Ishikawa (cell line): Measurements from ENCODE around the gene SMYD3.

Source experiments
- CEBPB ChIP-seq: IDR thresholded peaks from 2 replicates; pipeline ENCODE4 v1.6.1; 2012
- EGR1 ChIP-seq: IDR thresholded peaks from 2 replicates; pipeline ENCODE4 v1.6.1; 2012
- EP300 ChIP-seq: IDR thresholded peaks from 2 replicates; pipeline ENCODE4 v1.6.1; 2012; ENCODE audit warnings: borderline replicate concordance
- FOXM1 ChIP-seq: IDR thresholded peaks from 2 replicates; pipeline ENCODE4 v1.6.1; 2012; ENCODE audit warnings: low read depth, borderline replicate concordance
- NFIC ChIP-seq: IDR thresholded peaks from 2 replicates; pipeline ENCODE4 v1.6.1; 2012
- RAD21 ChIP-seq: IDR thresholded peaks from 2 replicates; pipeline ENCODE4 v1.6.1; 2012; ENCODE audit warnings: low read depth
- TAF1 ChIP-seq: IDR thresholded peaks from 2 replicates; pipeline ENCODE4 v1.6.1; 2012; ENCODE audit warnings: low read depth, mild to moderate bottlenecking
- TCF12 ChIP-seq: IDR thresholded peaks from 2 replicates; pipeline ENCODE4 v1.6.1; 2012; ENCODE audit warnings: low read depth
- TEAD4 ChIP-seq: IDR thresholded peaks from 2 replicates; pipeline ENCODE4 v1.6.1; 2012
- YY1 ChIP-seq: IDR thresholded peaks from 2 replicates; pipeline ENCODE4 v1.6.1; 2012; ENCODE audit warnings: low read depth
- TF ChIP-seq, protein P1 (sequence below): IDR thresholded peaks from 2 replicates; pipeline ENCODE4 v1.6.1; 2012; ENCODE audit warnings: low read depth, mild to moderate bottlenecking
- TF ChIP-seq, protein P2 (sequence below): IDR thresholded peaks from 2 replicates; pipeline ENCODE4 v1.6.1; 2012
- TF ChIP-seq, protein P3 (sequence below): IDR thresholded peaks from 2 replicates; pipeline ENCODE4 v1.6.1; 2012

DNA sequence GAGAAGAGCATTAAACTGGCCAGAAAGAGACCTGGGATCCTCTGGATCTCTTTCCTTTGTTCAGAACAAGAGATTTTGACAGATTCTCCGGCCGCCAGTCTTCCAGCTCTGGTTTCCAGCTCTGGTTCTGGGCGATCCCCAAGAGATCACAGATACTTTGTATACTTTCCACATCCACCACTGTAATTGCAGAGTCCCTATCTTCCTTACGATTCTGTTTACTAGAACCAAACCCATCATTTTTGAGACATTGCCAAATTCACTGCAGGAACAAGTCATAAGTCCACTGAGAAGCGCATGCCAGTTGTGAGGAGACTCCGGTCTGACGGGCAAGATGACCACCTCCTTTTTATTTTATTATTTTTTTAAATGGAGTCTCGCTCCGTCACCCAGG, 505.2 kb downstream of the SMYD3 start:
- no peak for TF ChIP-seq EP300
- TF ChIP-seq, protein P1, sequence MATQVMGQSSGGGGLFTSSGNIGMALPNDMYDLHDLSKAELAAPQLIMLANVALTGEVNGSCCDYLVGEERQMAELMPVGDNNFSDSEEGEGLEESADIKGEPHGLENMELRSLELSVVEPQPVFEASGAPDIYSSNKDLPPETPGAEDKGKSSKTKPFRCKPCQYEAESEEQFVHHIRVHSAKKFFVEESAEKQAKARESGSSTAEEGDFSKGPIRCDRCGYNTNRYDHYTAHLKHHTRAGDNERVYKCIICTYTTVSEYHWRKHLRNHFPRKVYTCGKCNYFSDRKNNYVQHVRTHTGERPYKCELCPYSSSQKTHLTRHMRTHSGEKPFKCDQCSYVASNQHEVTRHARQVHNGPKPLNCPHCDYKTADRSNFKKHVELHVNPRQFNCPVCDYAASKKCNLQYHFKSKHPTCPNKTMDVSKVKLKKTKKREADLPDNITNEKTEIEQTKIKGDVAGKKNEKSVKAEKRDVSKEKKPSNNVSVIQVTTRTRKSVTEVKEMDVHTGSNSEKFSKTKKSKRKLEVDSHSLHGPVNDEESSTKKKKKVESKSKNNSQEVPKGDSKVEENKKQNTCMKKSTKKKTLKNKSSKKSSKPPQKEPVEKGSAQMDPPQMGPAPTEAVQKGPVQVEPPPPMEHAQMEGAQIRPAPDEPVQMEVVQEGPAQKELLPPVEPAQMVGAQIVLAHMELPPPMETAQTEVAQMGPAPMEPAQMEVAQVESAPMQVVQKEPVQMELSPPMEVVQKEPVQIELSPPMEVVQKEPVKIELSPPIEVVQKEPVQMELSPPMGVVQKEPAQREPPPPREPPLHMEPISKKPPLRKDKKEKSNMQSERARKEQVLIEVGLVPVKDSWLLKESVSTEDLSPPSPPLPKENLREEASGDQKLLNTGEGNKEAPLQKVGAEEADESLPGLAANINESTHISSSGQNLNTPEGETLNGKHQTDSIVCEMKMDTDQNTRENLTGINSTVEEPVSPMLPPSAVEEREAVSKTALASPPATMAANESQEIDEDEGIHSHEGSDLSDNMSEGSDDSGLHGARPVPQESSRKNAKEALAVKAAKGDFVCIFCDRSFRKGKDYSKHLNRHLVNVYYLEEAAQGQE: no peak
- no peak for TF ChIP-seq TAF1
- no peak for TF ChIP-seq CEBPB
- TF ChIP-seq, protein P2, sequence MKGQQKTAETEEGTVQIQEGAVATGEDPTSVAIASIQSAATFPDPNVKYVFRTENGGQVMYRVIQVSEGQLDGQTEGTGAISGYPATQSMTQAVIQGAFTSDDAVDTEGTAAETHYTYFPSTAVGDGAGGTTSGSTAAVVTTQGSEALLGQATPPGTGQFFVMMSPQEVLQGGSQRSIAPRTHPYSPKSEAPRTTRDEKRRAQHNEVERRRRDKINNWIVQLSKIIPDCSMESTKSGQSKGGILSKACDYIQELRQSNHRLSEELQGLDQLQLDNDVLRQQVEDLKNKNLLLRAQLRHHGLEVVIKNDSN: no peak
- TF ChIP-seq FOXM1: no peak
- no peak for TF ChIP-seq TEAD4
- TF ChIP-seq, protein P3, sequence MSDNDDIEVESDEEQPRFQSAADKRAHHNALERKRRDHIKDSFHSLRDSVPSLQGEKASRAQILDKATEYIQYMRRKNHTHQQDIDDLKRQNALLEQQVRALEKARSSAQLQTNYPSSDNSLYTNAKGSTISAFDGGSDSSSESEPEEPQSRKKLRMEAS: no peak
- no peak for TF ChIP-seq EGR1
- no peak for TF ChIP-seq TCF12
- no peak for TF ChIP-seq RAD21
- no peak for TF ChIP-seq NFIC
- TF ChIP-seq YY1: no peak
